ENCODE data around the gene MRPL20. TPM values are rescaled to one million over a fixed set of nuclear protein-coding genes. Genes with fewer than 3 reads are reported as not detected.
"Not testable (repeated sequence)": the region's sequence is repeated elsewhere in the genome, so short reads cannot be mapped to it uniquely, and the experiment has no call there.

The MRPL20 gene
- total RNA-seq, 2 donors from 2014 or later = 57.7 to 147 TPM

DNA sequence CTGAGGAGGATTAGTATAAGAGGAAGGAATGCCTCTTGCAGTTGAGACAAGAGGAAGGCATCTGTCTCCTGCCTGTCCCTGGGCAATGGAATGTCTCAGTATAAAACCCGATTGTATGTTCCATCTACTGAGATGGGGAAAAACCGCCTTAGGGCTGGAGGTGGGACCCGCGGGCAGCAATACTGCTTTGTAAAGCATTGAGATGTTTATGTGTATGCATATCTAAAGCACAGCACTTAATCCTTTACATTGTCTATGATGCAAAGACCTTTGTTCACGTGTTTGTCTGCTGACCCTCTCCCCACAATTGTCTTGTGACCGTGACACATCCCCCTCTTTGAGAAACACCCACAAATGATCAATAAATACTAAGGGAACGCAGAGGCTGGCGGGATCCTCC, 3.1 kb upstream of the MRPL20 start:
- peak overlapping the region; percentile 37 for H3K4me3 Mint-ChIP-seq
- H3K36me3 Mint-ChIP-seq (ENCODE audit: low read depth) = peaks cover 43% of the 10 kb centered on the region
- not testable (repeated sequence) for H3K27me3 Mint-ChIP-seq; H3K9me3 Mint-ChIP-seq; ATAC-seq (replicated peaks); H3K4me1 Mint-ChIP-seq; H3K27ac Mint-ChIP-seq

GRCh38 chr1:1407636-1408318, 684 bp upstream of the MRPL20 start:
- ATAC-seq (replicated peaks) = peak; percentile 17
- H3K4me1 Mint-ChIP-seq = peaks cover 5% of the 10 kb centered on the region
- no peaks in the 10 kb centered on the region for H3K27me3 Mint-ChIP-seq
- peaks cover 68% of the 10 kb centered on the region for H3K36me3 Mint-ChIP-seq (ENCODE audit: low read depth)
- peak overlapping the region; percentile 89 for H3K27ac Mint-ChIP-seq
- H3K9me3 Mint-ChIP-seq = no peaks in the 10 kb centered on the region
- peak overlapping the region; percentile 90 for H3K4me3 Mint-ChIP-seq

GRCh38 chr1:1406101-1406820, 832 bp downstream of the MRPL20 start:
- Mint-ChIP-seq H3K4me1 (peaks cover 5% of the 10 kb centered on the region), H3K36me3 (ENCODE audit: low read depth) (peaks cover 83% of the 10 kb centered on the region), H3K27ac (peak overlapping the region; percentile 93), H3K4me3 (peak overlapping the region; percentile 90), H3K27me3 (no peaks in the 10 kb centered on the region), H3K9me3 (no peaks in the 10 kb centered on the region)
- ATAC-seq (replicated peaks) = no peak

DNA sequence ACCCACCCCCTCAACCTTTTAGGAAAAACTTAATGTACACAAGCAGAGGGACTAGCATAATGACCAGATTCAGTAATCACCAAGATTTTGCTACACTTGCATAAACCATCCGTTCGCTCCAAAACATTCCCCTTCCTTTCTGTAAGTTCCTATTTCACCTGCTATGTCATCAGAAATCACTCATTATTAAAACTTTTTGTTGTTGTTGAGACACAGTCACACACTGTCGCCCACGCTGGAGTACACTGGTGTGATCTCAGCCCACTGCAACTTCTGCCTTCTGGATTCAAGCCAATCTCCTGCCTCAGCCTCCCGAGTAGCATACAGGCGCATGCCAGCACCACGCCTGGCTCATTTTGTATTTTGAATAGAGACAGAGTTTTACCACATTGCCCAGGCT, 3.4 kb downstream of the MRPL20 start:
- no peaks in the 10 kb centered on the region for H3K9me3 Mint-ChIP-seq
- peaks cover 94% of the 10 kb centered on the region for H3K36me3 Mint-ChIP-seq (ENCODE audit: low read depth)
- H3K4me1 Mint-ChIP-seq = peaks cover 5% of the 10 kb centered on the region
- peak overlapping the region; percentile 19 for H3K4me3 Mint-ChIP-seq
- H3K27ac Mint-ChIP-seq = peak overlapping the region; percentile 62
- no peak for ATAC-seq (replicated peaks)
- no peaks in the 10 kb centered on the region for H3K27me3 Mint-ChIP-seq

GRCh38 chr1:1402901-1403392, 4.1 kb downstream of the MRPL20 start:
- H3K27me3 Mint-ChIP-seq; H3K9me3 Mint-ChIP-seq; ATAC-seq (replicated peaks); H3K4me3 Mint-ChIP-seq; H3K4me1 Mint-ChIP-seq: not testable (repeated sequence)
- H3K27ac Mint-ChIP-seq = peak overlapping the region; percentile 62
- H3K36me3 Mint-ChIP-seq (ENCODE audit: low read depth) = peaks cover 93% of the 10 kb centered on the region

DNA sequence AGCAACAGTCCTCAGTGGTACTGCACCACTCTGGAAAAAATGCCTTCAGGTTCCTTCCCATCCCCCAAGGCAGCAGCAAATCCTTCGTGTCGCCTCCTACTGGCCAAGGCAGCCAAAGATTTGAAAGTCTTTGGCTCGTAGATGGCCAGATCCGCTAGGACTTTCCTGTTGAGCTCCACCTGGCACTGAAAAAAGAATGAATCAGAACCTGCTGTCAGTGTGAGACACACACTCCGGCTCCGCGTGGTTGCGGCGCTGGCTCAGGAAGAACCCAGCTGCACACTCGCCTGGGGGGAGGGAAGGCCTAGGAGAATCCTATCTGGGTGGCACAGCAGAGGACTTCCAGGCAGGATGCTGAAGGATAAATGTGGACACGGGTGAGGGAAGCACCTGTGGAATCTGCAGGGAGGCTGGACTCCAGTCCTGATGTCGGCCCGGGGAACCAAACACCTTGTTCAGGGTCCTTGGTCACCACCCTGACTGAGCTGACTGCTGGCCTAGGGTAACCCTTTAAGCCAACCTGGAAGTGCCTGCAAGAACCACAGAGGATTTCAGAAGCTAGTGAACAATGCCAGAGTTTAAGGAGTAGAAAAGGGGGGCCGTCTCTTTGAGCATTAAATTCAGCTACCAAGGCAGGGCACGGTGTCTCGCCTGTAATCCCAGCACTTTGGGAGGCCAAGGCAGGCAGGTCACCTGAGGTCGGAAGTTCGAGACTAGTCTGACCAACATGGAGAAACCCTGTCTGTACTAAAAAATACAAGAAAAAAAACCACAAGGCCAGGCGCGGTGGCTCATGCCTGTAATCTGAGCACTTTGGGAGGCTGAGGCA, 4.8 kb downstream of the MRPL20 start:
- Mint-ChIP-seq H3K36me3 (ENCODE audit: low read depth) (peaks cover 93% of the 10 kb centered on the region), H3K4me3 (peak overlapping the region; percentile 84), H3K27ac (peak overlapping the region; percentile 67), H3K27me3 (no peaks in the 10 kb centered on the region), H3K9me3 (no peaks in the 10 kb centered on the region), H3K4me1 (peaks cover 5% of the 10 kb centered on the region)
- no peak for ATAC-seq (replicated peaks)

- Mint-ChIP-seq H3K27me3 (no peaks in the 10 kb centered on the region), H3K4me3 (peak overlapping the region; percentile 84), H3K36me3 (ENCODE audit: low read depth) (peaks cover 92% of the 10 kb centered on the region), H3K4me1 (peaks cover 5% of the 10 kb centered on the region), H3K27ac (peak overlapping the region; percentile 85), H3K9me3 (no peaks in the 10 kb centered on the region)
- no peak for ATAC-seq (replicated peaks)
Observed at GRCh38 chr1:1401457-1402010, 5.6 kb downstream of the MRPL20 start.

DNA sequence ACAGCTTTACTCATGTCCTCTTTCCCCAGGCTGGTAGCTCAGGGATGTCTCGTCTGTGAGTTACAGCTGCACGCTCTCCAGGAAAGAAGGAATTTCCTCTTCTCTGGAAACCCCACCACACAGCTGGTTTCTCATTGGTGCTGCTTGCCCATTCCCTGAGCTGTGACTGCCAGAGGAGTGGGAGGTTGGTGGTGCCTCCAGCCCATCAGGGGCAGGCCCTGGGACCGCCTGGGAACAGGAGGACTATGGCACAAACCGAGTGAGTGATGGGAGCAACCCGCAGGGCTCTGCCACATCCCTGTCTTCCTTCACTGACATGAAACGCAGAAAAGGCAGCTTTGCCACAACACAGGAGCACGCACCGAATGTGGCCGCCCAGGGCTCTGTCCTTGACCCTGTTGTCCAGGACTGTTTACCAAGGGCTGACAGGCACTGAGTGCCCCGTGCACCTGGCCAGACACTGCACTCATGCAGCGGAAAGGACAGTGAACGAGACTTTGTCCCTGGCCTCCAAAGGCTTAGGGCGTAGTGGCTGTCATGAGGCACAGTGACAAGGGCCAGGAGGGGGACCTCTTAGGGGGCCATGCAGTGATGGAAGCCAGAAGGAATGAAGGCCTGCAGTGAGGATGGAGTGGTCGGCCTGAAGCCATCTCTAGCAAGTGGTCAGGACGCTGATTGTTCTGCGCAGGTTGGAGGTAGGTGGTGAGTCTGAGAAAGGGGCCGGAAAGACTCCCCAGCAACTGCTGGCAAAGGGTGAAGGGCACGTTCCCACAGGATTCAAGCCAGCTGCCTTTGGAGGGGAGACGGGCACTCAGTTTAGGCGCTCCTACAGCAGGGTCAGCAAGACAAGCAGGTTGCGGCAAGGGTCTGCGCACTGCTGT, 6.3 kb downstream of the MRPL20 start:
- Mint-ChIP-seq H3K4me1 (peaks cover 5% of the 10 kb centered on the region), H3K36me3 (ENCODE audit: low read depth) (peaks cover 89% of the 10 kb centered on the region), H3K4me3 (peak overlapping the region; percentile 84)

DNA sequence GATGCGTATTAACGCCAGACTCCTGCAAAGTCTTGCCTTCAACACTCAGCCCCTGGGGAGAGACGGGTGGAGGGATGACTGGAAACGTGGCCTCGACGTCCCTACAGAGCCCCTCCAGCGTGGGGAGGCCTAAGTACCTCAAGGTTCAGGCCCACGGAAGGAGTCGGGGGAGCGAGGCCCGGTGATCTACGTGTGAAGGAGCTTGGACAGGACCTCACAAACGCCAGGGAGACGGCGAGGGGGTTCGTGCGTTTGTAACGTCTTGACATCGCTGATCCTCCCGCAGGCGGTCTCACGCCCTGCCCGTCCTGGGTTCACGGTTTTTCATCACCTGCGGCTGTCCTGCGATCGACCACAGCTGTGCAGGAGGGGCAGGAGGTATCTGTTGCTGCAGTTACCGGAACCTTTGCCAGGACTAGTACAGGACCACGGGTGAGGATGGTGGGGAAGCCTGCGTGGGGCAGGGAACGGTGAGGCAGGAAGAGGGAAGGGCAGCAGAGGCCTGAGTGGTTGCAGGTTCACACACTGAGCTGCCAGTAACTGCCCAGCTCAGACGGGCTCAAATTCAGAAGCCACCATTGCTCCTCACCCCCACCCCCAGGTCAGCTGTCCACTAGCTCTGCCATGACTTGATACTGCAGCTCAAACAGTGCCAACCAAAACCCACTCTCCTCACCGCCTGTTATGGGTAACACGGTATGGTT, 7.1 kb downstream of the MRPL20 start:
- H3K9me3 Mint-ChIP-seq = no peaks in the 10 kb centered on the region
- H3K4me3 Mint-ChIP-seq = peak overlapping the region; percentile 84
- peaks cover 12% of the 10 kb centered on the region for H3K4me1 Mint-ChIP-seq
- no peak for ATAC-seq (replicated peaks)
- no peaks in the 10 kb centered on the region for H3K27me3 Mint-ChIP-seq
- H3K36me3 Mint-ChIP-seq (ENCODE audit: low read depth) = peaks cover 89% of the 10 kb centered on the region
- peak overlapping the region; percentile 85 for H3K27ac Mint-ChIP-seq

More for the DNA sequence above, 6.3 kb downstream of the MRPL20 start:
- ATAC-seq (replicated peaks) = no peak
- Mint-ChIP-seq H3K9me3 (no peaks in the 10 kb centered on the region), H3K27ac (peak overlapping the region; percentile 85), H3K27me3 (no peaks in the 10 kb centered on the region)

GRCh38 chr1:1399187-1399871, 7.8 kb downstream of the MRPL20 start, which contains the start of gene CCNL2:
Gene CCNL2, minus strand, starts transcription at chr1:1399335. Its CDS starts 29 bp downstream, at chr1:1399306.
- Mint-ChIP-seq H3K27me3 (no peaks in the 10 kb centered on the region), H3K4me3 (peak within 1 kb of the TSS; percentile 95), H3K27ac (peak within 1 kb of the TSS; percentile 95), H3K4me1 (peaks cover 12% of the 10 kb centered on the region), H3K36me3 (ENCODE audit: low read depth) (peaks cover 89% of the 10 kb centered on the region), H3K9me3 (no peaks in the 10 kb centered on the region)
- peak; percentile 99 for ATAC-seq (replicated peaks)

- peaks cover 89% of the 10 kb centered on the region for H3K36me3 Mint-ChIP-seq (ENCODE audit: low read depth)
- no peaks in the 10 kb centered on the region for H3K9me3 Mint-ChIP-seq
- ATAC-seq (replicated peaks) = peak; percentile 1
- no peaks in the 10 kb centered on the region for H3K27me3 Mint-ChIP-seq
- H3K4me1 Mint-ChIP-seq = peaks cover 11% of the 10 kb centered on the region
- H3K4me3 Mint-ChIP-seq = peak overlapping the region; percentile 95
- peak overlapping the region; percentile 95 for H3K27ac Mint-ChIP-seq
Observed at GRCh38 chr1:1398677-1399186, 8.4 kb downstream of the MRPL20 start.

- peaks cover 89% of the 10 kb centered on the region for H3K36me3 Mint-ChIP-seq (ENCODE audit: low read depth)
- no peaks in the 10 kb centered on the region for H3K27me3 Mint-ChIP-seq
- peak overlapping the region; percentile 95 for H3K4me3 Mint-ChIP-seq
- peaks cover 12% of the 10 kb centered on the region for H3K4me1 Mint-ChIP-seq
- no peaks in the 10 kb centered on the region for H3K9me3 Mint-ChIP-seq
- H3K27ac Mint-ChIP-seq = peak overlapping the region; percentile 95
- ATAC-seq (replicated peaks) = no peak
Observed at GRCh38 chr1:1397839-1398523, 9.1 kb downstream of the MRPL20 start.

Measured in activated T-helper 17 cell treated with anti-CD3 and anti-CD28 coated beads, Interleukin-2, amount 50 U/mL, for 72 hours (primary cell).